Endothelial cell of umbilical vein (primary cell): ENCODE results near the gene TTC34.

Source experiments
- CTCF ChIP-seq, 2 donors: IDR thresholded peaks; 1 replicate in 1 of 2; 2 replicates in 1 of 2; pipeline ENCODE4 v1.5.1; 2011; ENCODE audit warnings: low read length in 2 of 2, mild to moderate bottlenecking in 2 of 2, moderate library complexity in 2 of 2, control low read depth in 1 of 2, inconsistent platforms in 1 of 2, low read depth in 1 of 2; ENCODE audit not compliant: insufficient read depth in 1 of 2; ENCODE audit errors: extremely low read depth in 1 of 2
- EZH2 ChIP-seq: IDR thresholded peaks from 2 replicates; pipeline ENCODE4 v1.6.1; 2012; ENCODE audit warnings: borderline replicate concordance, low read depth, mild to moderate bottlenecking, moderate library complexity, low read length, inconsistent platforms; ENCODE audit not compliant: severe bottlenecking
- FOS ChIP-seq: IDR thresholded peaks from 2 replicates; pipeline ENCODE4 v1.6.1; 2011; ENCODE audit warnings: mild to moderate bottlenecking, low read length, moderate library complexity, borderline replicate concordance; ENCODE audit not compliant: insufficient read depth
- JUN ChIP-seq: IDR thresholded peaks from 2 replicates; pipeline ENCODE4 v1.6.1; 2011; ENCODE audit warnings: borderline replicate concordance, low read depth; ENCODE audit not compliant: insufficient read length, insufficient read depth
- POLR2A ChIP-seq: IDR thresholded peaks from 2 replicates; pipeline ENCODE4 v1.6.1; 2012; ENCODE audit warnings: low read depth, mild to moderate bottlenecking, control low read depth, low read length

- TF ChIP-seq EZH2 (no peak), CTCF (IDR thresholded peaks at IDR 0.05; ENCODE audit: extremely low read depth in 1 of 2, insufficient read depth in 1 of 2, low read depth in 1 of 2, low read length in 2 of 2) (no peak), POLR2A (no peak), JUN (no peak), FOS (no peak)
Observed at GRCh38 chr1:2797741-2798016, 3.8 kb downstream of the TTC34 start.
